ENCODE measurements around the gene FXYD4. TPM values are rescaled to one million over a fixed set of nuclear protein-coding genes. Genes with fewer than 3 reads are reported as not detected.

The FXYD4 gene
- polyA plus RNA-seq, 1 of the 3 experiments (the other 2 are of a cell fraction) = not detected

DNA sequence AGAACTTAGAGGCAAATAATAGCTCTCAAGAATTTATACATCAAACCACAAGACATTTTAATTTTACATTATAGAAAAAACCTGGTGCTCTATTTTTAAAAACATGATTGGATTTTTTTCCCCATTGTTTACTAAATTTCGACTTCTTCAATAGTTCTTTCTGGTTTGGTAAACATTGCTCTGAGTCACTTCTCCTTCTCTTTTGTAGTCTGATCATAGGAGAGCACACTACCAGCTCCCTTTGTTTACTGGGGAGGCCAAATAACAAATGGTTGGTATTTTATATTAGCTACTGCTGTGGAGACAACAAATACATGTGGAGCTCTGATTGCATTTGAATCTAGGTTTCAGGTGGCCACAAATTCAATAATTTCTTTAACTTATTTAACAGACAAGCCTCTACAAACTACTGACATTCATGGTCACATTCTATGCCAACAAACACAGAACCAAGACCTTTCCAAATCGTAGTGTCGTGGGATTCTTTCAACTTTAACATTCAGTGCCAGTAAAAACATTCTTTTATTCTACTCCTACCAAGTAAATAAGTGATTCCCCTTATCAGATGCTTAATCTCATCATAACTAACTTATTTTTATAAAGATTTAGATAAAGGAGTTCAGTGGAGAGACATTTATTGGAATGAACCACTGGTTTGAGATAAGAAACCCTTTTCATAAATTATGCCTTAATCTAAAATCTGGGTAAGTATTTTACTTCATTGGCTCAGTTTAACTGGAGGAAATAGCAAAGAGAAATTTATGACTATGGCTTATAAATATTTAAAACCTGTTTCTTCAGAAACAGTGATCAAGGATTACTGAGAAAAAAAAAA, 17.7 kb upstream of the FXYD4 start:
- ChIA-PET CTCF (interaction anchor here (0.6 to 1.8 kb wide), 4 partner anchors 61 to 410 kb away, joined by 3 to 7 read pairs (median 3); no protein-coding TSS in a partner anchor), POLR2A (no interaction called here)
- H2AFZ ChIP-seq (ENCODE audit: low read depth) = 0 out of 2 replicates have a peak overlapping the region, but pooled peaks have one; percentile 27
- H3K27ac ChIP-seq (ENCODE audit: low read depth in 2 of 2, low read length in 1 of 2) = no peak overlapping the region
- no peaks in the 10 kb centered on the region for H4K20me1 ChIP-seq (ENCODE audit: insufficient read depth)
- H3K9ac ChIP-seq = no peak overlapping the region
- H3K27me3 ChIP-seq (ENCODE audit: insufficient read depth) = no peaks in the 10 kb centered on the region
- peaks cover 13% of the 10 kb centered on the region for H3F3A ChIP-seq (replicated peaks; ENCODE audit: insufficient read depth)
- H3K4me2 ChIP-seq = no peak overlapping the region
- 0 out of 2 replicates have a peak, but pooled peaks have one; percentile 11 for TF ChIP-seq PBX3 (IDR thresholded peaks at IDR 0.05)
- peak; percentile 13; the same call in 1 of the 2 replicates for TF ChIP-seq NFIC (IDR thresholded peaks at IDR 0.05; ENCODE audit: borderline replicate concordance)
- no peak for TF ChIP-seq FOXJ3 (CRISPR knock-in tag; IDR thresholded peaks at IDR 0.05)
- H3K36me3 ChIP-seq (replicated peaks in 1 of 2; ENCODE audit: control insufficient read depth in 1 of 2, insufficient read depth in 2 of 2, low read length in 1 of 2) = no peaks in the 10 kb centered on the region
- DNase-seq = no peak
- WGBS (ENCODE audit: low lambda C conversion rate) = 7% methylated on average over 3 of the region's 3 CpGs
- no peaks in the 10 kb centered on the region for H3K9me3 ChIP-seq
- H3K79me2 ChIP-seq (ENCODE audit: insufficient read depth) = no peaks in the 10 kb centered on the region
- no peak overlapping the region for H3K4me3 ChIP-seq (ENCODE audit: low read depth in 2 of 2, low read length in 1 of 2)
- H3K9me2 ChIP-seq = no peaks in the 10 kb centered on the region
- H3K4me1 ChIP-seq (ENCODE audit: control insufficient read depth in 1 of 2, insufficient read depth in 2 of 2, low read depth in 1 of 2, low read length in 1 of 2) = peaks cover 5 to 17% of the 10 kb centered on the region in 2 experiments; a peak in 3 of 4 replicates

- POLR2A ChIA-PET = no interaction called here
Measured at GRCh38 chr10:43354330-43354635, 17.2 kb upstream of the FXYD4 start.

More at GRCh38 chr10:43354330-43354635, 17.2 kb upstream of the FXYD4 start:
- peaks cover 5 to 14% of the 10 kb centered on the region in 2 experiments; a peak in 3 of 4 replicates for H3K4me1 ChIP-seq (ENCODE audit: control insufficient read depth in 1 of 2, insufficient read depth in 2 of 2, low read depth in 1 of 2, low read length in 1 of 2)
- H3K27me3 ChIP-seq (ENCODE audit: insufficient read depth) = no peaks in the 10 kb centered on the region
- CTCF ChIA-PET = interaction anchor here (0.6 to 1.8 kb wide), 2 partner anchors 61 to 411 kb away, joined by 3 to 7 read pairs; no protein-coding TSS in a partner anchor
- H3K4me3 ChIP-seq (ENCODE audit: low read depth in 2 of 2, low read length in 1 of 2) = no peak overlapping the region
- H3K9me2 ChIP-seq = no peaks in the 10 kb centered on the region
- TF ChIP-seq EP300 (IDR thresholded peaks at IDR 0.05; ENCODE audit: borderline replicate concordance in 1 of 2, low read depth in 1 of 2, low read length in 1 of 2) = no peak
- TF ChIP-seq CTCF (IDR thresholded peaks at IDR 0.05) = no peak
- TF ChIP-seq GABPA (IDR thresholded peaks at IDR 0.05; ENCODE audit: low read depth) = no peak
- TF ChIP-seq, protein P1, sequence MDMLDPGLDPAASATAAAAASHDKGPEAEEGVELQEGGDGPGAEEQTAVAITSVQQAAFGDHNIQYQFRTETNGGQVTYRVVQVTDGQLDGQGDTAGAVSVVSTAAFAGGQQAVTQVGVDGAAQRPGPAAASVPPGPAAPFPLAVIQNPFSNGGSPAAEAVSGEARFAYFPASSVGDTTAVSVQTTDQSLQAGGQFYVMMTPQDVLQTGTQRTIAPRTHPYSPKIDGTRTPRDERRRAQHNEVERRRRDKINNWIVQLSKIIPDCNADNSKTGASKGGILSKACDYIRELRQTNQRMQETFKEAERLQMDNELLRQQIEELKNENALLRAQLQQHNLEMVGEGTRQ (IDR thresholded peaks at IDR 0.05; ENCODE audit: borderline replicate concordance, low read depth, low read length) = no peak
- TF ChIP-seq ZBTB33 (IDR thresholded peaks at IDR 0.05; ENCODE audit: borderline replicate concordance, low read depth) = no peak
- no peak for TF ChIP-seq NRF1 (IDR thresholded peaks at IDR 0.05; ENCODE audit: low read depth, low read length)
- peak; percentile 33 for DNase-seq
- H3K79me2 ChIP-seq (ENCODE audit: insufficient read depth) = no peaks in the 10 kb centered on the region
- no peaks in the 10 kb centered on the region for H3K36me3 ChIP-seq (replicated peaks in 1 of 2; ENCODE audit: control insufficient read depth in 1 of 2, insufficient read depth in 2 of 2, low read length in 1 of 2)
- H3F3A ChIP-seq (replicated peaks; ENCODE audit: insufficient read depth) = peaks cover 13% of the 10 kb centered on the region
- no peak overlapping the region for H3K4me2 ChIP-seq
- no peak overlapping the region for H2AFZ ChIP-seq (ENCODE audit: low read depth)
- WGBS (ENCODE audit: low lambda C conversion rate) = 63% methylated on average over 2 of the region's 2 CpGs
- H3K27ac ChIP-seq (ENCODE audit: low read depth in 2 of 2, low read length in 1 of 2) = no peak overlapping the region
- H4K20me1 ChIP-seq (ENCODE audit: insufficient read depth) = no peaks in the 10 kb centered on the region
- H3K9ac ChIP-seq = no peak overlapping the region
- no peaks in the 10 kb centered on the region for H3K9me3 ChIP-seq
